H1 (cell line): ENCODE measurements around the gene CROCC2. TPM values are rescaled to one million over a fixed set of nuclear protein-coding genes. Genes with fewer than 3 reads are reported as not detected.

Source experiments
- CBX8 ChIP-seq: fragments of 300-800, 300-1000 bp; sonication (generic); IDR thresholded peaks from 2 replicates; pipeline ENCODE4 v1.7.1; 2016; ENCODE audit warnings: low read depth, low read length, borderline replicate concordance
- EZH2 ChIP-seq: fragments of 200-600 bp; sonication (generic); IDR thresholded peaks from 2 replicates; pipeline ENCODE4 v1.7.1; 2012; ENCODE audit warnings: low read depth, mild to moderate bottlenecking, moderate library complexity, low read length, inconsistent platforms; ENCODE audit not compliant: severe bottlenecking
- PHF8 ChIP-seq: fragments of 200-600 bp; sonication (generic); conservative IDR thresholded peaks from 2 replicates; pipeline ENCODE4 v1.7.1; 2012; ENCODE audit warnings: low read depth, mild to moderate bottlenecking, inconsistent platforms, low read length, moderate library complexity
- SIX5 ChIP-seq: IDR thresholded peaks from 2 replicates; pipeline ENCODE4 v1.6.1; 2011; ENCODE audit warnings: mild to moderate bottlenecking, low read depth, low read length
- polyA plus RNA-seq, 7 experiments: library from polyadenylated mRNA; depleted of rRNA in 3 of 7; stranded (reverse) in 5 of 7; unstranded in 2 of 7; fragments of >200 nt in 5 of 7; fragments of 200-250 nt in 2 of 7; gene quantifications; 1 replicate in 5 of 7; 2 replicates in 1 of 7; 4 replicates in 1 of 7; pipeline versions ENCODE4 v1.2.1 to v1.2.3, GENCODE V29; 2011 to 2013; ENCODE audit warnings: missing spikeins in 2 of 7, mixed read lengths in 2 of 7
- total RNA-seq: library from RNA; stranded (reverse); fragmentation: NEBNext Ultra II Directional; extraction: Animal tissue kit (Norgen Biotek cat#: 25700); gene quantifications from 2 replicates; pipeline ENCODE4 v1.2.1, GENCODE V29; 2021

Gene CROCC2
- total and polyA plus RNA-seq, 2 of the 8 experiments (the other 6 are each of a cell fraction or from before 2014, with no cell fraction given), result not detected

DNA sequence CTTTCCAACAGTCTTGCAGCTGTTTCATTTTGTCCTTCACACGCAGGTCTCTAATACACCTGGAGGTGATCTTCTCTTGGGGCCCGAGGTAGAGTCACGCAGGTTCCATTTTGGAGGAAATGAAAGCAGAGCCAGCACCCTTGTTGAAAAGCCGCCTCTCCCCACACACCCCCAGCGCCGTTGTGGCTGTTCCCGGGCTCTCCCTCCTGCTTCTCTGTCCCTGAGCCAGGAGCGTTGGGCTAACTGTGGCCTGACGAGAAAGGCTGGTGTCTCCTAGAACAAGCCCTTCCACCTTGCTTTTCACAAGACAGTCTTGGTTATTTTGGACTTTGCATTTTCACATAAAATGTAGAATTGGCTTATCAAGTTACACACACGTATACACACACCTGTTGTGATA, 108.6 kb downstream of the CROCC2 start (continued):
- TF ChIP-seq EZH2 (no peak), PHF8 (no peak), SIX5 (no peak), CBX8 (no peak)
